OCI-LY7 (cell line): Measurements from ENCODE around the gene NPIPB6.

ENCODE experiments used
- CTCF ChIP-seq: fragments of 200-600 bp; sonication (generic); conservative IDR thresholded peaks from 2 replicates; pipeline ENCODE4 v1.5.1; 2014; ENCODE audit warnings: mild to moderate bottlenecking, antibody characterized with exemption, low read length, moderate library complexity, mixed read lengths
- EZH2phosphoT487 ChIP-seq: fragments of 200-600 bp; sonication (generic); IDR thresholded peaks from 2 replicates; pipeline ENCODE4 v1.6.1; 2018; ENCODE audit warnings: low read depth, borderline replicate concordance, mild to moderate bottlenecking, mixed run types, antibody characterized with exemption, low read length, moderate library complexity, mixed read lengths

GRCh38 chr16:28326881-28327610 is 36.3 kb downstream of the NPIPB6 start:
- TF ChIP-seq CTCF (peak; percentile 98), EZH2phosphoT487 (no peak)
